Smooth muscle cell of trachea (primary cell): ENCODE results near the gene TMEM178B. TPM values are rescaled to one million over a fixed set of nuclear protein-coding genes. Genes with fewer than 3 reads are reported as not detected.

Experiments
- total RNA-seq: library from RNA; depleted of rRNA; stranded (reverse); fragments of >200 nt; gene quantifications from 2 replicates; pipeline ENCODE4 v1.2.1, GENCODE V29; 2014

The TMEM178B gene
- under 0.01 TPM in 1 of 2 replicates, not detected in the other for total RNA-seq

GRCh38 chr7:141073641-141074161, at the start of gene TMEM178B:
Gene TMEM178B, plus strand, starts transcription at chr7:141074064.

Other genes with a start within 250 kb of the TMEM178B start
- 23.8 and 25.6 TPM in 2 replicates for gene BRAF, start 149.1 kb upstream of the TMEM178B start, total RNA-seq
- gene MRPS33, start 59.1 kb upstream of the TMEM178B start, total RNA-seq = 23.0 and 36.2 TPM in 2 replicates